ENCODE results near the gene GNB2.
"Not testable (repeated sequence)": the region's sequence is repeated elsewhere in the genome, so short reads cannot be mapped to it uniquely, and the experiment has no call there.

GNB2 gene

DNA sequence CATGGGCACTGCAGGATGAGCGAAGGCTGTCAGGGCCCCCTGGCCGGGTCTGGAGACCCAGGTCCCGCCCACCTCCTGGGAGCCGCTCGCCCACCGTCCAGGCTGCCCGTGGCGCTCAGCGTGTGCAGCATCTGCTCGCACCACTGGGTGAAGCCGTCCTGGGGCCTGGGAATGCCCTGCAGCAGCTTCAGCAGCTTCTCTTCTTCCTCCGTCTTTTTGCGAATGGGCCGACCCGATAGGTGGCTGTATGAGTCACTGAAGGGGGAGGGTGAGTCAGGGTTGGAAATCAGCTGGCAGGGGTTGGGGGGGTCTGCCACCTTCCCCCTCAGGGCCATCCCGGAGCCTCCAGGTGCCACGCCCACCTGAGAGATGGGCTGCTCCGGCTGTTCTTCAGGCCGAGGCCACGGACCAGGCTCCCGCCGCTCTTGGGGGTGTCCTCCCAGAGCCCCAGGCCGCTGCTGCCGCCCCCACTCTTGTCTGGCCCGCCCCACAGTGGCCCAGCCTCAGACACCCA is 8.7 kb downstream of the GNB2 start:
- no peak for DNase-seq

DNA sequence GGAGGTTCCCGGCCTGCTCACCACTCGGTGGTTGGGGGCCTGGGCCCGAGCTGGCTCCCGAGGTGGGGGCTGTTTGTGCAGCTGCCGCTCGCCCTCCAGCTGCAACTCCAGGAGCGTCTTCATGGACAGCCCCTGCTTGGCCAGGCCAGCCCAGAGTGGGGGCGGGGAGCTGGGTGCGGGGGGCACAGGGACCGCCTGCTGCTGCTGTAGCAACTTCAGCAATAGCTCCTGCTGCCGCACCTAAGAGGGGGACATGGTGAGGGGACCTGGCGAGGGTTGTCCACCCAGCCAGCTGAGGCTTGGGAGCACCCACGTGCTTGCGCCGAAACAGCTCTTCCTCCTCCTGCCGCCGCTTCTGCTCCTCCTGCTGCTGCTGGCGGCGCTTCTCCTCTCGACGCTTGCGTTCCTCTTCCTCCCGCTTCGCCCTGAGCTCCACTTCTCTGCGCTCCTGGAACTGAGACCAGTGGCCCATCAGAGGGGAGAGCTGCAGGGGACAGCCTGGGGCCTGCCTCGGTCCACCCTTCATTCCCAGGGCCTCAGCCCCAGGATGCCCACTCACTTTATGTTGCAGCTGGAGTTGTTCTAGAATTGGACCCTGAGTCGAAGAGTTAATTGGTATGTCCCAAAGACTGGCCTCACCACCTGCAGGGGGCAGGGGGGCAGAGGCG is 9.6 kb downstream of the GNB2 start:
- DNase-seq, result no peak

DNA sequence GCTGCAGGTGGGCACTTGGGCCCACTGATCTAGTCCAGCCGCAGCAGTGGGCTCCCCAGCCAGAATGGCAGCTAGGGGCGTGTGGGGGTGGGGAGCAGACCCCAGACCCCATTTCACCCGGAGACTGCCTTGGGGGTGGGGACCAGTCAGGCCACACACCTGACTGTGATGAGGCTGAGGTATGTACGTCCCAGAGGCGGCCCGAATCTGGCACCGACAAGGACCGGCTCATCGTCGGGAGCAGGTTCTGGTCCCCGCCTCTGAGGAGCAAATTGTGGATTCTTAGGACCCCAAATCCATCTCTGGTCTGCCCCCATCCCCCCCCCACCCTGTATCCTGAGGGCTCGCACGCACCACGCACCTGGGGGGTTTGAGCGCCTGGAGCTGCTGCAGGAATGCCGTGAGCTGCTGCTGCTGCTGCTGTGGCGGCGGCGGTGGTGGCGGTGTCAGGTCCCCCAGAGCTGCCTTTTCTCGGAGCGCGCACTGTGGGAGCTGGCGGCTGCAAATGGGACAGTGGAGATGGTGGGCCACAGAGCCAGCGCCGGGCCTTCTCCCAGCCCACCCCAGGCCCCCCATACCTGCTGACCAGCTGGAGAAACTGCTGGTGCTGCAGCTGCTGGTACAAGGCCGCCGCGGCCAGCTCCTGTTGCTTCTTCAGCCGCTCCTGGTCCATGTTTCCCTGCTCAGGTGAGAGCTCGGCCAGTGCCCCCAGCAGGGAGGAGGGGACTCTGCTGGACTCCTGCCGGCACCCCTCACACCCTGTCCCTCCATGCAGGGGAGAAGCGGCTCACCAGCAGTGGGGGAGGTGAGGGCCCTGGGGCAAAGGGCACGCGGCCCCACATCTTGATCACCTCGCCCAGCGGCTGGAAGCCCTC is 10.4 kb downstream of the GNB2 start:
- DNase-seq, result no peak

- no peak for DNase-seq
Measured at GRCh38 chr7:100684534-100685042, 11.0 kb downstream of the GNB2 start.

GRCh38 chr7:100685049-100685605 is 11.6 kb downstream of the GNB2 start:
- no peak for DNase-seq

DNA sequence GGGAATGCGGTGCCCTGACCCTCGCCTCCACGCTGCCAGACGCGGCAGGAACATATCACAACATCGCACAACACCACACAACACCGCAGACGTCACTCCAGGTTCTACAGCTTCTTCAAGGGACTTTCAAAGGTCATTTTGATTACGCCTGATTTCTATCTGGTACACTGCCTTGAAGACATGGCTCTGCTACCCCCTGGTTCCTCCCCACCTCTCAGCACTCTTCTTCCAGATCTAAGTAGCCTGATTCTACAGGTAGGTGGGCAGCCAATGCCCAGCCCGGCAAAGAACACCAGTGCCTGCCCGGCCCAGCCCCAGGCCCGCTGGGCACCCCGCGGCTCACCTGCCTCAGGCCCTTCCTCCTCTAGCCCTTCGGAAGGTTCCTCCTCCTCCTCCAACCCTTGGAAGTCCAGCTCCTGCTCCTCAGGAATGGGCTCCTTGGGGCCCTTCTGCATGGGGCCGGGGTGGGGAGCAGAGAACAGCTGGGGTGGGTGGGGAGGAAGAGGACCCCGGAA is 12.1 kb downstream of the GNB2 start:
- DNase-seq, result no peak

- no peak for DNase-seq
Measured at GRCh38 chr7:100686201-100686821, 12.8 kb downstream of the GNB2 start.

DNA sequence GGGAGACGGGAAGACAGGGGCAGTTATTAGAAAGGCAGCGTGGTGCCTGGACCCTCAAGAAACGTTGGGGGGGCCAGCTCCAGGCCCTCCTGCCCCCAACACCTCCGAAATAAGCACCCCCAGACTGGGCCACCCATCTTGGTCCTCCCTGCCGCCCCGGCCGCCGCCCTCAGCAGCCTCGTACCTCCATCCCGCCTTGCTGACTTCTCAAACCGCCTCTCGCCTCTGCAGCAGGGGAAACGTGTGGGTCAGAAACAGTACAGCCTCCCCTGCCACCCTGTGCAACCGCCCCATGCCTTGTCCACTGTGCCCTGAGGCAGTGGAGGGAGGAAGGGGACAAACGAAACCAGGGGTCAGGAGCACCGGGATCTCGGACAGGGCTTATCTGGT is 13.3 kb downstream of the GNB2 start:
- DNase-seq, result no peak

GRCh38 chr7:100687261-100687660 is 13.7 kb downstream of the GNB2 start:
- DNase-seq, result no peak

DNA sequence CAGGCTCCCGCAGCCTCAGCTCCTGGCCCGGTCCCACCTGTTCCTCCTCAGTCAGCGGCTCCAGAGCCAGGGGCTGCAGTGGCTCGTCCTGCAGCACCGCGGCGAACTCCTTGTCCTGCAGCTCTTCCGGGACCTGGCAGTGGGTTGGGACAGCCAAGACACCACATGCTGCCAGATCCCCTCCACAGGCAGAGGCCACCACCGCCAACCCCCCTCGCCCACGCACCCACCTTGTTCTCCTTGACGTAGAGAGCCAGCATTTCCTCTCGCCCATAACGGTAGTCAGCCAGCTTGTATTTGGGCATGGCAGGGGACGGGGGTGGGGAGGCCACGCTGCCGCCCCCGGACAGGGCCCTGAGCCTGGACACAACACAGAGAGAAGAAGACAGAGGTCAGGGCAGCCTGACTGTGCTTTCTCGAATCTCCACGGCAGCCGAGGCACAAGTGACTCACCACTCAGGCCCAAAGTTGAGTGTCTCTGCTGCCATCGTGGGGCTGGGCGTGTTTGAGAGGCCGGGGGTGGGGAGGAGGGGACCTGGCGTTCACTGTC is 14.3 kb downstream of the GNB2 start:
- no peak for DNase-seq

DNA sequence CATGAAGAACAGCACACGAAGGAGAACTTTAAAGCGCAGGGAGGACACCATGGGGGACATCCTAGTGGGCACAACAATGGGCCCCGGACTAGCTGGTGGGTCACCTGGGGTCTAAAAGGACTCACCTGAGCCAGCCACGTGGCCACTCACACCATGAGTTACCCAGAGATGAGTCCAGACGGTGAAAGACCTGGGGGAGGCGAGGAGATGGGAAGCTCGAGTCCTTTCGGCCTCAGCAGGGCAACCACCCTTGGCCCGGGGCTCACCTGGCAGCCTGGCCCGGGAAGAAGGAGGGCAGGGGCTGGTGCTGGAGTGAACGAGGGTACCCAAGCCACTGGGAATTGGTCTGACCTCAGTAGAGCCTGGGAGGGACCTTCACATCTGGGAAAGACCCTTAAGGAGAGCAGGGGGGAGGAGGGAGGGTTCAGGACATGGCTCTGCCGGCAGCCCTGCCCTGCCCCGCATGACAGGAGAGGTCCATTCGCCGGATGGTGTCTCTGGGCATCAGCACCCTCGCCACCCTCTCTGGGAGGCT is 14.9 kb downstream of the GNB2 start:
- DNase-seq, result no peak

- no peak for DNase-seq
Measured at GRCh38 chr7:100689230-100690135, 15.9 kb downstream of the GNB2 start.

GRCh38 chr7:100691676-100692577 is 18.4 kb downstream of the GNB2 start:
- DNase-seq, result peak; percentile 28 to 68

GRCh38 chr7:100692578-100692961 is 19.0 kb downstream of the GNB2 start:
- no peak for DNase-seq

- no peak for DNase-seq
Measured at GRCh38 chr7:100693312-100694097, 20.0 kb downstream of the GNB2 start.

DNA sequence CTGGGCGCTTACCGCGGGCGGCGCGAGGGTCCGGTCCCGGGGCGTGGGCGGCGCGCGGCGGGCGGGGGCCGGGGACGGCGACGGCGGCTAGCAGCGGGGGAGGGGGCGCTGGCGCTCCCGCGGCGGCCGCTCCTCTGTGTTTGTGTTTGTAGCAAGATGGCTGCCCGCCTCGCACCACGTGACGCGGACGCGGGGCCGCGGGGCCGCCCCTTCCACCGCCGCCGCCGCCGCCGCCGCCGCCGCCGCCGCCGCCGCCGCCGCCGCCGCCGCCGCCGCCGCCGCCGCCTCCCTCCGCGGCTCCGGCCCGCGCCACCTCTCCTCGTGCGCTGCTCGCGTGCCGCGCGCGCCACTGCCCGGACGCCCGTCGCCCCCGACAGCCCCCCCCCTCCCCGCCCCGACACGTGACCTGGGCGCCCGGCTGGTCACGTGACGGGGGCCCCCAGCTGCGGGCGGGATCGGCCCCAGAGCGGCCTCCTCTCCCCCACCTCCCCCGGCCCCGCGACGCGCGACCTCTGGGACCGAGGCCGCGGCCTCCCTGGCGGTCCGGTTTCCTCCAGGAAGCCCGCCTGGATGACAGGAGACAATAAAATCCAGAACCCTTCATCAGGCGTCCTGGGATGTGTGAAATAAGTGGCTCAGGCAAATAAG is 20.7 kb downstream of the GNB2 start, which contains the start of gene GIGYF1:
TSS of gene GIGYF1 (minus strand) at position 153 of the 648 bp plus-strand sequence. CDS start 6,012 bp downstream, outside the sequence.
- peak in 1 of 2 donors; percentile 67 for DNase-seq

DNA sequence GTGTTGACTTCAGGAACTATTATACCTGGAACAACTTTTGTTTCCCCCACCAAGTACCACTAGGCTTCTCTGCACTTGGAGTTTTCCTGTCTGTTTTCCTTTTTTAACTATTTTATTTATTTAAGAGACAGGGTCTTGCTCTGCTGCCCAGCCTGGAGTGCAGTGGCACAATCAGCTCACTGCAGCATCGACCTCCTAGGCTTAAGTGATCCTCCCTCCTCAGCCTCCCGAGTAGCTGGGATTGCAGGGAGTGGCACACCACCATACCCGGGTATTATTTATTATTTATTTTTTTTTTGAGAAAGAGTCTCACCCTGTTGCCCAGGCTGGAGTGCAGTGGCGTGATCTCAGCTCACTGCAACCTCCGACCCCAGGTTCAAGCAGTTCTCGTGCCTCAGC is 22.6 kb downstream of the GNB2 start:
- no peak for DNase-seq

- no peak for DNase-seq
Measured at GRCh38 chr7:100699018-100699417, 25.5 kb downstream of the GNB2 start.

GRCh38 chr7:100701089-100701488 is 27.5 kb downstream of the GNB2 start:
- DNase-seq, result not testable (repeated sequence)

Data from bone marrow (tissue), 2 donors.